ENCODE results near the gene NRSN2. TPM values are rescaled to one million over a fixed set of nuclear protein-coding genes. Genes with fewer than 3 reads are reported as not detected.
A peak's percentile ranks its signal among the peaks of the same experiment; 100 is the strongest.

NRSN2 gene
- total RNA-seq, 1 experiment from 2014 or later, result 1.9 TPM

DNA sequence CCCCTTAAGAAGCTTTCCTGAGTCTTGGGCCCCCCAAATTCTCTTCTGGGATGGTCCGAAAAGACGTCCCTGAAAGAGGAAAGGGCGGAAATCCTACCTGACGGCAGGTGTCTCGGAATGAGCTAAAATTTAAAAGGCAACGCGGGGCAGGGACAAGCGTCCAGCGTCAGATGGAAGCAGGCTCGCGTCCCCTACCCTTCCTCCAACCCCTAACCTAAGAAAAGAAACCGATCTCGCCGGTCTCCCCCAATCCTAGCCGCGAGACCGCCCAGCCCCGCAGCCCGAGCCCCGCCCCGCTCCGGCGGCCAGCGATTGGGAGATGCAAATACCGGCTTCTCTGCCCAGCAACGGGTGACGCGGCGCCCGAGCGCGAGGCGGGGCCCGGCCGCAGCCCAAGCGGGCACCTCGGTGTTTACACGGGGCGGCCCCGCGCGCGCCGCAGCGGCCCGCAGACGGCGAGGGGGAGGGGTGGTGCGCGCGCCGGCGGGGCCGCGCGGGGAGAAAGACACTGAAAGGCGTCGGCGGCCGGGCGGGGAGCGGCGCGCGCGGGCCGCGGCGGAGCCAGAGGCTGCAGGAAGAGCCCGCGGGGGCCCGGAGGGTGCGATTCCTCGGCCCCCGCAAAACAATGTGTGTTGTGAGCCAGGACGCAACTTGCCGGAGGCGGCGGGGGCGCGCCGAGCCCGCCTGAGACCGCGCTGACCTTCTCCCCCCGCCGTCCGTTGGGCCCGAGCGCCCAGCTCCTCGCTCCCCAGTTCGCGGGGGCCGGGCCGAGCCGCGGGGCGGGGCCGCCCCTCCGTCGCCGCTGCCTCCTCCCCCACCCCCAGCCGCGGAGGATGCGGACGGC is 21.6 kb upstream of the NRSN2 start, which contains the start of gene SOX12:
TSS of gene SOX12 (plus strand) at position 508 of the 844 bp plus-strand sequence. CDS start 373 bp downstream, outside the sequence.
- Histone ChIP-seq H3K4me2 (ENCODE audit: low read length) (peak within 1 kb of the TSS; percentile 90), H3K79me2 (ENCODE audit: insufficient read depth, low read length) (peaks cover 34% of the 10 kb centered on the region), H4K20me1 (ENCODE audit: insufficient read depth) (no peaks in the 10 kb centered on the region), H2AFZ (ENCODE audit: low read depth, low read length, poor library complexity, severe bottlenecking) (no peak within 1 kb of the TSS), H3K9me2 (ENCODE audit: insufficient read depth) (no peaks in the 10 kb centered on the region), H3K36me3 (ENCODE audit: control insufficient read depth in 1 of 2, insufficient read depth in 2 of 2, low read length in 2 of 2) (0 out of 4 replicates have a peak, but pooled peaks cover 0 to 3% of the 10 kb centered on the region in 2 experiments), H3K9me3 (ENCODE audit: control insufficient read depth in 1 of 2, insufficient read depth in 1 of 2, low read depth in 1 of 2, low read length in 2 of 2) (no peaks in the 10 kb centered on the region), H3K27ac (ENCODE audit: low read depth, low read length) (peak within 1 kb of the TSS; percentile 99), H3K4me1 (ENCODE audit: control insufficient read depth in 1 of 2, insufficient read depth in 2 of 2, low read length in 2 of 2) (peaks cover 11 to 56% of the 10 kb centered on the region in 2 experiments; a peak in 3 of 4 replicates), H3K4me3 (replicated peaks in 1 of 2; ENCODE audit: low read depth in 1 of 2, low read length in 2 of 2) (peak within 1 kb of the TSS; percentile 84 to 87), H3K9ac (ENCODE audit: low read length) (peak within 1 kb of the TSS; percentile 81), H3K27me3 (ENCODE audit: insufficient read depth, low read length) (no peaks in the 10 kb centered on the region)
- no TSS peak for BruUV-seq (replicated peaks)
- ATAC-seq, result peak; percentile 71
- intact Hi-C loops (cut with micrococcal nuclease), result loop anchor here (2.0 kb wide), 1 partner anchor 58 kb away; no protein-coding TSS in a partner anchor
- ChIA-PET POLR2A (interaction anchor here (0.9 to 3.0 kb wide), 12 partner anchors 8 to 82 kb away, joined by 3 to 12 read pairs (median 4); partner anchors contain the start of genes TRIB3 and ZCCHC3), RAD21 (ENCODE audit: low non-redundant PET in 1 of 2, low total read pairs in 2 of 2, uncharacterized antibody in 2 of 2, unreplicated experiment in 2 of 2) (interaction anchor here in 1 of 2 experiments (0.9 to 1.2 kb wide), 2 partner anchors 24 to 28 kb away, joined by 3 read pairs; partner anchors contain the start of gene ZCCHC3), CTCF (no interaction called here)
- DNase-seq (ENCODE audit: low read depth, low spot score), result peak; percentile 85
- TF ChIP-seq POLR2A (IDR thresholded peaks at IDR 0.05; ENCODE audit: borderline replicate concordance, extremely low read depth, insufficient read depth, insufficient read length), result peak; percentile 39
- TF ChIP-seq ELF1 (IDR thresholded peaks at IDR 0.05; ENCODE audit: borderline replicate concordance, low read depth), result no peak
- TF ChIP-seq POLR2AphosphoS5 (IDR thresholded peaks at IDR 0.05; ENCODE audit: low read depth, low read length), result peak; percentile 61
- peak; percentile 13 for TF ChIP-seq YY1 (IDR thresholded peaks at IDR 0.05; ENCODE audit: extremely low read depth, insufficient replicate concordance, low read depth, low read length)

GRCh38 chr20:325889-326644 is 20.8 kb upstream of the NRSN2 start:
- DNase-seq (ENCODE audit: low read depth, low spot score), result no peak
- H3K9ac ChIP-seq (ENCODE audit: low read length), result peak overlapping the region; percentile 81
- H3K9me2 ChIP-seq (ENCODE audit: insufficient read depth), result no peaks in the 10 kb centered on the region
- H3K4me1 ChIP-seq (ENCODE audit: control insufficient read depth in 1 of 2, insufficient read depth in 2 of 2, low read length in 2 of 2), result peaks cover 11 to 63% of the 10 kb centered on the region in 2 experiments; a peak in 3 of 4 replicates
- TF ChIP-seq TCF7L2 (IDR thresholded peaks at IDR 0.05; ENCODE audit: borderline replicate concordance, extremely low read depth, insufficient read depth, insufficient read length), result peak; percentile 62
- TF ChIP-seq ZBTB33 (IDR thresholded peaks at IDR 0.05; ENCODE audit: extremely low read depth, insufficient replicate concordance, low read length), result no peak
- TF ChIP-seq, protein P1, sequence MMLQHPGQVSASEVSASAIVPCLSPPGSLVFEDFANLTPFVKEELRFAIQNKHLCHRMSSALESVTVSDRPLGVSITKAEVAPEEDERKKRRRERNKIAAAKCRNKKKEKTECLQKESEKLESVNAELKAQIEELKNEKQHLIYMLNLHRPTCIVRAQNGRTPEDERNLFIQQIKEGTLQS (IDR thresholded peaks at IDR 0.05), result no peak
- no peak for TF ChIP-seq EZH2 (IDR thresholded peaks at IDR 0.05)
- TF ChIP-seq ZFX (IDR thresholded peaks at IDR 0.05), result peak; percentile 65; the same call in 1 of the 2 replicates
- TF ChIP-seq SRF (IDR thresholded peaks at IDR 0.05; ENCODE audit: low read depth), result no peak
- CTCF ChIA-PET, result no interaction called here
- H3K27ac ChIP-seq (ENCODE audit: low read depth, low read length), result peak overlapping the region; percentile 99
- peak overlapping the region; percentile 90 for H3K4me2 ChIP-seq (ENCODE audit: low read length)
- 0 out of 4 replicates have a peak, but pooled peaks cover 0 to 3% of the 10 kb centered on the region in 2 experiments for H3K36me3 ChIP-seq (ENCODE audit: control insufficient read depth in 1 of 2, insufficient read depth in 2 of 2, low read length in 2 of 2)
- no peak for ATAC-seq
- H3K4me3 ChIP-seq (replicated peaks in 1 of 2; ENCODE audit: low read depth in 1 of 2, low read length in 2 of 2), result peak overlapping the region; percentile 81 to 87
- H3K9me3 ChIP-seq (ENCODE audit: control insufficient read depth in 1 of 2, insufficient read depth in 1 of 2, low read depth in 1 of 2, low read length in 2 of 2), result no peaks in the 10 kb centered on the region
- BruUV-seq (replicated peaks), result no TSS peak
- POLR2A ChIA-PET, result interaction anchor here (0.9 to 3.0 kb wide), 4 partner anchors 22 to 48 kb away, joined by 3 to 12 read pairs (median 4); partner anchors contain the start of gene ZCCHC3
- H3K27me3 ChIP-seq (ENCODE audit: insufficient read depth, low read length), result no peaks in the 10 kb centered on the region
- H3K79me2 ChIP-seq (ENCODE audit: insufficient read depth, low read length), result peaks cover 34% of the 10 kb centered on the region
- RAD21 ChIA-PET (ENCODE audit: low non-redundant PET in 1 of 2, low total read pairs in 2 of 2, uncharacterized antibody in 2 of 2, unreplicated experiment in 2 of 2), result no interaction called here
- intact Hi-C loops (cut with micrococcal nuclease), result loop anchor here (2.0 kb wide), 1 partner anchor 59 kb away; no protein-coding TSS in a partner anchor
- H2AFZ ChIP-seq (ENCODE audit: low read depth, low read length, poor library complexity, severe bottlenecking), result no peak overlapping the region
- H4K20me1 ChIP-seq (ENCODE audit: insufficient read depth), result no peaks in the 10 kb centered on the region
